CD4-positive, alpha-beta memory T cell (primary cell): Measurements from ENCODE around the gene C7orf57. TPM values are rescaled to one million over a fixed set of nuclear protein-coding genes. Genes with fewer than 3 reads are reported as not detected.

Source experiments
- CTCF ChIA-PET: fragments of 350-600 bp; sonication (Branson Sonifier 250); formaldehyde crosslinking; loops from one replicate; lab custom pipeline; 2021; ENCODE audit warnings: inconsistent platforms; ENCODE audit not compliant: partially characterized antibody; lab: Charles Lee
- POLR2A ChIA-PET: fragments of 350-600 bp; sonication (Branson Sonifier 250); formaldehyde crosslinking; loops from one replicate; lab custom pipeline; 2021; ENCODE audit not compliant: partially characterized antibody; lab: Charles Lee
- DNase-seq, 5 donors: peaks; one replicate each; pipeline versions ENCODE4 v3.0.0 to v3.0.0-alpha.2; 2020 to 2022; ENCODE audit warnings: mixed read lengths in 1 of 5
- H3K27ac ChIP-seq: one replicate; pipeline ENCODE4 v1.7.0; 2013; ENCODE audit warnings: low read depth, low read length
- H3K27me3 ChIP-seq: 2 replicates; pipeline ENCODE4 v1.7.0; 2013; ENCODE audit warnings: mild to moderate bottlenecking, low read length, moderate library complexity; ENCODE audit not compliant: insufficient read depth
- H3K36me3 ChIP-seq: 2 replicates; pipeline ENCODE4 v1.7.0; 2013; ENCODE audit warnings: mild to moderate bottlenecking, low read length, moderate library complexity; ENCODE audit not compliant: insufficient read depth
- H3K4me1 ChIP-seq: 2 replicates; pipeline ENCODE4 v1.7.0; 2013; ENCODE audit warnings: mild to moderate bottlenecking, low read length, moderate library complexity; ENCODE audit not compliant: insufficient read depth
- H3K4me3 ChIP-seq, 2 donors: one replicate each; pipeline ENCODE4 v1.7.0; 2013; ENCODE audit warnings: low read length in 2 of 2, mild to moderate bottlenecking in 1 of 2
- H3K9me3 ChIP-seq, 2 donors: one replicate each; pipeline ENCODE4 v1.7.0; 2013; ENCODE audit warnings: low read length in 2 of 2, control low read depth in 1 of 2; ENCODE audit not compliant: control insufficient read depth in 1 of 2
- H3K27ac Mint-ChIP-seq, 7 donors: one replicate each; pipeline ENCODE4 v1.8.0; 2020 to 2021; ENCODE audit warnings: mixed read lengths in 7 of 7, mild to moderate bottlenecking in 6 of 7, inconsistent platforms in 3 of 7, moderate library complexity in 3 of 7
- H3K27me3 Mint-ChIP-seq, 2 donors: one replicate each; pipeline ENCODE4 v1.8.0; 2020 to 2021; ENCODE audit warnings: mixed read lengths in 2 of 2
- H3K36me3 Mint-ChIP-seq, 2 donors: one replicate each; pipeline ENCODE4 v1.8.0; 2020 to 2021; ENCODE audit warnings: mixed read lengths in 2 of 2, inconsistent platforms in 1 of 2, mild to moderate bottlenecking in 1 of 2
- H3K4me1 Mint-ChIP-seq, 4 donors: one replicate each; pipeline ENCODE4 v1.8.0; 2020 to 2021; ENCODE audit warnings: mixed read lengths in 4 of 4, mild to moderate bottlenecking in 1 of 4
- H3K4me3 Mint-ChIP-seq, 8 donors: one replicate each; pipeline ENCODE4 v1.8.0; 2020 to 2021; ENCODE audit warnings: mixed read lengths in 8 of 8, mild to moderate bottlenecking in 7 of 8, moderate library complexity in 6 of 8, inconsistent platforms in 3 of 8
- H3K9me3 Mint-ChIP-seq, 8 donors: one replicate each; pipeline ENCODE4 v1.8.0; 2020 to 2021; ENCODE audit warnings: mixed read lengths in 8 of 8, mild to moderate bottlenecking in 5 of 8, inconsistent platforms in 3 of 8, moderate library complexity in 1 of 8
- intact Hi-C: fragments of 100-400 bp; cut with micrococcal nuclease; formaldehyde crosslinking; loops from one replicate; pipeline ENCODE4 v1.15.1; 2023
- polyA plus RNA-seq, 2 donors: library from polyadenylated mRNA; unstranded; fragments of 300-500 nt; fragmentation: Illumina TruSeq; gene quantifications; one replicate each; pipeline ENCODE4 v1.2.3, GENCODE V29; 2021
- total RNA-seq, 2 experiments: library from RNA; stranded (reverse); gene quantifications; one replicate each; pipeline ENCODE4 v1.2.3, GENCODE V29; 2021

Gene C7orf57
- total and polyA plus RNA-seq, 4 experiments from 2014 or later, result 0.16 to 0.22 TPM; not detected in 2

DNA sequence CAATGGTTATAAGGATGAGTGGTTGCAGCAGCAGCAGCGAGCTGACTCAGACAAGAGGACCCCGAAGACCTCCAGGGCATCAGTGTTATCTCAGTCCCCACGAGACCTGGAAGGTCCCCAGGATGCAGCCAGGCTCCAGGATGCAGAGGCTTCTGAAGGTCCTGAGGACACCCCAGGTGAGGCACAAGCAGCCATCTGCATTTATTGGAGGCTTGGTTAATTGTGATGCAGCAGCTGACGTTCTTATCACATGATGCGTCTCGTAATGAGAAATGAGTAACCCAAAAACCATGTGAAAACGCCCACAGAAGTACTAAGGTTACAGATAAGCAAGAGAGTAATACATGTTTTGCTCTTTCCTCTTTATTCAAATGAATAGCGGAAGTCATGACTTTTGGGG is 17.4 kb downstream of the C7orf57 start:
- H3K27me3 Mint-ChIP-seq, result no peaks in the 10 kb centered on the region
- CTCF ChIA-PET, result no interaction called here

GRCh38 chr7:48053736-48054135 is 18.4 kb downstream of the C7orf57 start:
- H3K4me1 ChIP-seq, result no peaks in the 10 kb centered on the region
- H3K4me1 Mint-ChIP-seq, result peaks cover 3 to 9% (median 6%) of the 10 kb centered on the region in 4 donors
- no peaks in the 10 kb centered on the region for H3K27me3 Mint-ChIP-seq
- no peak overlapping the region for H3K27ac ChIP-seq
- no peak overlapping the region for H3K4me3 ChIP-seq
- H3K9me3 Mint-ChIP-seq, result peaks cover 2 to 15% (median 3%) of the 10 kb centered on the region in 8 donors
- H3K4me3 Mint-ChIP-seq, result no peak overlapping the region
- H3K27me3 ChIP-seq, result no peaks in the 10 kb centered on the region
- H3K27ac Mint-ChIP-seq, result peak overlapping the region in 1 of 7 donors; percentile 27
- intact Hi-C loops, result no loop called here
- no peaks in the 10 kb centered on the region for H3K36me3 Mint-ChIP-seq
- ChIA-PET POLR2A (interaction anchor here (1.6 kb wide), 1 partner anchor 34 kb away, joined by 4 read pairs; no protein-coding TSS in a partner anchor), CTCF (no interaction called here)
- no peaks in the 10 kb centered on the region for H3K9me3 ChIP-seq
- no peaks in the 10 kb centered on the region for H3K36me3 ChIP-seq
- DNase-seq, result no peak

More for the DNA sequence above, 17.4 kb downstream of the C7orf57 start:
- Histone ChIP-seq H3K4me3 (no peak overlapping the region), H3K27me3 (no peaks in the 10 kb centered on the region), H3K36me3 (no peaks in the 10 kb centered on the region), H3K4me1 (no peaks in the 10 kb centered on the region), H3K27ac (no peak overlapping the region), H3K9me3 (no peaks in the 10 kb centered on the region)
- peak in 2 of 5 donors; percentile 11 to 19 for DNase-seq
- Mint-ChIP-seq H3K9me3 (peaks cover 2 to 10% (median 3%) of the 10 kb centered on the region in 8 donors), H3K27ac (peak overlapping the region in 1 of 7 donors; percentile 0), H3K4me3 (no peak overlapping the region), H3K36me3 (no peaks in the 10 kb centered on the region), H3K4me1 (peaks cover 3 to 9% (median 6%) of the 10 kb centered on the region in 4 donors)
- POLR2A ChIA-PET, result interaction anchor here (1.6 kb wide), 1 partner anchor 35 kb away, joined by 4 read pairs; no protein-coding TSS in a partner anchor
- intact Hi-C loops, result no loop called here

DNA sequence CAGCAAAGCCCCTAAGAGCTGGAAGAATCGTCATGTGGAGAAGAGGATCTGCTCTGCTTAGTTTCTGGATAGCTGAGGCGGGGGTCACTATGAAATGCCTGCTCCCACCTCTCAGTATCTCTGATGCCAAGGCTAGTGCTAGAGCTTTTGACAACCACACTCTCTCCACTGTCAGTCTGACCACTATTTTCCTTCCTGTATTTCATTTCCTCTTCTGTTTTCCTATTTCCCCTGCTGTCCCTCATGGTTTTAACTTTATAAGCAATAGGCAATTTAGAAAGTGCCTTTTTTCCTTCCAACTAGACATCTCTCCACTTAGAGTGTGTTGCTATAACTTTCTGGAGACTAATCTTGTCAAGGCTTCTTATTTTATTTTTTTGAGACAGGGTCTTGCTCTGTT is 23.6 kb downstream of the C7orf57 start:
- peaks cover 0 to 5% of the 10 kb centered on the region in 2 donors for H3K36me3 Mint-ChIP-seq
- H3K9me3 ChIP-seq, result no peaks in the 10 kb centered on the region
- no peak overlapping the region for H3K27ac ChIP-seq
- H3K36me3 ChIP-seq, result no peaks in the 10 kb centered on the region
- no peak overlapping the region for H3K4me3 Mint-ChIP-seq
- intact Hi-C loops, result no loop called here
- H3K27me3 Mint-ChIP-seq, result peaks cover 6 to 7% of the 10 kb centered on the region in 2 donors
- peak overlapping the region in 2 of 7 donors; percentile 27 to 30 for H3K27ac Mint-ChIP-seq
- H3K4me1 ChIP-seq, result no peaks in the 10 kb centered on the region
- H3K9me3 Mint-ChIP-seq, result peaks cover 3 to 24% (median 7%) of the 10 kb centered on the region in 8 donors
- H3K4me1 Mint-ChIP-seq, result peaks cover 0 to 7% (median 3%) of the 10 kb centered on the region in 4 donors
- no peak overlapping the region for H3K4me3 ChIP-seq
- no peaks in the 10 kb centered on the region for H3K27me3 ChIP-seq
- DNase-seq, result no peak
- ChIA-PET CTCF (interaction anchor here (1.1 to 1.3 kb wide), 2 partner anchors 52 to 67 kb away, joined by 3 to 4 read pairs; no protein-coding TSS in a partner anchor), POLR2A (no interaction called here)

DNA sequence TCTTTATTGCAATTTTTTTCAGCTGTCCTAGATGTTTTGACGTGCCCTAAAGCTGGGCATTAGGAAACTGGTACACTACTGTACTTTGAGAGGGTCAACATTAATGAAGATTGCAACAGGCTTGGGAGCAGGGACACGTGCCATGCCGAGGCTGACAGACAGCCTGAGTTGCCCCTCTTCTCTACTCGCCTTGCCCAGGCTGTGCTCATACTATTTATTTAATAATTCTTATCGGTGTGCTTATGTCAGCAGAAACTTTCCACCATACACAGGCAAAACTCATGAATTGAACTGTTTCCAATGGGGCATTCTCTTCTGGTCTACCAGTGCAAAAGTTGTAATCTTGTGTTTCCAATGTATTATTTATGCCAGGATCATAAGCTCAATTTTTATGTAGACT is 24.4 kb downstream of the C7orf57 start:
- H3K4me1 Mint-ChIP-seq, result peaks cover 0 to 7% (median 3%) of the 10 kb centered on the region in 4 donors
- ChIA-PET CTCF (interaction anchor here (1.3 kb wide), 1 partner anchor 51 kb away, joined by 4 read pairs; no protein-coding TSS in a partner anchor), POLR2A (no interaction called here)
- H3K36me3 ChIP-seq, result no peaks in the 10 kb centered on the region
- H3K4me3 Mint-ChIP-seq, result no peak overlapping the region
- H3K4me1 ChIP-seq, result no peaks in the 10 kb centered on the region
- H3K27ac Mint-ChIP-seq, result no peak overlapping the region
- H3K27me3 ChIP-seq, result no peaks in the 10 kb centered on the region
- no peak for DNase-seq
- H3K9me3 ChIP-seq, result no peaks in the 10 kb centered on the region
- H3K27me3 Mint-ChIP-seq, result peaks cover 6 to 7% of the 10 kb centered on the region in 2 donors
- H3K27ac ChIP-seq, result no peak overlapping the region
- peaks cover 0 to 9% of the 10 kb centered on the region in 2 donors for H3K36me3 Mint-ChIP-seq
- intact Hi-C loops, result no loop called here
- no peak overlapping the region for H3K4me3 ChIP-seq
- peaks cover 3 to 30% (median 8%) of the 10 kb centered on the region in 8 donors for H3K9me3 Mint-ChIP-seq

DNA sequence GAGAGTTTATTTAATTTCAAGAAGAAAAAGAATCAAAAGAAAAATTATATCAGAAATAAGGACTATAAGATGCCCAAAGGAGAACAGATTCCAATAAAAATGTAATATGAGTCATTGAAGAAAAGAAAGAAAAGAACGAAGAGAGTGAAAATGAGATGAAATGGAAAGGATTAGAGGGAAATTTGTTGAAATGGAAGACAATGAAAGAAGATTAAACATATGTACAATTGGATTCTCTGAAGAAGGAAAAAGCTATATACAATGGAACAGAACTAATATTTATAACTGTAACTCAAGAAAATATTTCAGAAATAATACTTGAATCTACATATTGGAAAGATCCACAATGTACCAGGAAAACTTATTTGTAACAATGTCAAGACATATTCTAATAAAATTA is 28.6 kb downstream of the C7orf57 start:
- CTCF ChIA-PET, result no interaction called here
- H3K9me3 Mint-ChIP-seq, result peaks cover 2 to 14% (median 6%) of the 10 kb centered on the region in 8 donors
- H3K27me3 Mint-ChIP-seq, result peaks cover 6 to 7% of the 10 kb centered on the region in 2 donors
- H3K4me1 Mint-ChIP-seq, result peaks cover 0 to 1% (median 0%) of the 10 kb centered on the region in 4 donors
- Histone ChIP-seq H3K4me3 (no peak overlapping the region), H3K4me1 (no peaks in the 10 kb centered on the region), H3K9me3 (no peaks in the 10 kb centered on the region), H3K36me3 (no peaks in the 10 kb centered on the region), H3K27me3 (no peaks in the 10 kb centered on the region), H3K27ac (no peak overlapping the region)
- POLR2A ChIA-PET, result no interaction called here
- DNase-seq, result no peak
- intact Hi-C loops, result no loop called here
- H3K4me3 Mint-ChIP-seq, result no peak overlapping the region
- H3K27ac Mint-ChIP-seq, result no peak overlapping the region
- H3K36me3 Mint-ChIP-seq, result peaks cover 0 to 12% of the 10 kb centered on the region in 2 donors

DNA sequence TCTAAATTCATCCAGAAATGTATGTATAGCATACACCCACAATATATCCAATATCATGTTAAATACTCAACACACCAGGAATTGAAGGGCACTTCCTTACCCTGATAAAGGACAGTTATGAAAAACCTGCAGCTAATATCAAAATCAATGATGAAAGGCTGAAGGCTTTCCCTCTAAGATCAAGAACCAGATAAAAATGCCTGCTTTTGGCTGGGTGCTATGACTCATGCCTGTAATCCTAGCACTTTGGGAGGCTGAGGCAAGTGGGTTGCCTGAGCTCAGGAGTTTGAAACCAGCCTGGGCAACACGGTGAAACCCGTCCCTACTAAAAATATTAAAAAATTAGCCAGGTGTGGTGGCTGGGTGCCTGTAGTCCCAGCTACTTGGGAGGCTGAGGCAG is 32.1 kb downstream of the C7orf57 start:
- POLR2A ChIA-PET, result no interaction called here
- peaks cover 0 to 15% of the 10 kb centered on the region in 2 donors for H3K36me3 Mint-ChIP-seq
- no peaks in the 10 kb centered on the region for H3K4me1 Mint-ChIP-seq
- intact Hi-C loops, result no loop called here
- H3K27me3 ChIP-seq, result no peaks in the 10 kb centered on the region
- H3K9me3 Mint-ChIP-seq, result peaks cover 3 to 19% (median 8%) of the 10 kb centered on the region in 8 donors
- no peak overlapping the region for H3K4me3 Mint-ChIP-seq
- H3K36me3 ChIP-seq, result no peaks in the 10 kb centered on the region
- no peaks in the 10 kb centered on the region for H3K9me3 ChIP-seq
- no peak overlapping the region for H3K27ac ChIP-seq
- no peak overlapping the region for H3K27ac Mint-ChIP-seq
- no peak for DNase-seq
- H3K4me1 ChIP-seq, result no peaks in the 10 kb centered on the region
- H3K4me3 ChIP-seq, result no peak overlapping the region
- CTCF ChIA-PET, result no interaction called here
- peaks cover 3 to 6% of the 10 kb centered on the region in 2 donors for H3K27me3 Mint-ChIP-seq

DNA sequence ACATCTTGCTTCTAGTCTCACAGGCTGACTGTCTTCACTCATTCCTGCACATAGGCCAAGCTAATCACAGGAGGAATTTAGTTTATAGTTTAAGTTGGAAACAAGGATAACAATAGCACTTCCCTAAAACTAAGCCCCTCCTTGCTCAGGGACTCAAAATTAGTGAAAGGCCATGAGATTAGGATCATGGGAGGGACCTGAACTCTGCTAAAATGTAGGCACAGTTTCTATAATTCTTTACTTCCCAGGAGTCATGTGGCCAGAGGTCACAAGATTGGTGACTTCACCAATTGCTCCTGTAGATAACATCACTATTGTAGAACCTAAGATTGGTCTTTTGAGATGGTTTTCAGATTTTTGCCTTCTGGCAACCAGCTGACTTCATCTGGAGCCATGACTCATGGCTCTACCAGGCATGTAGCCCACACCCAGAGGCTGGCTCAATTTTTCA is 38.9 kb downstream of the C7orf57 start:
- Histone ChIP-seq H3K36me3 (no peaks in the 10 kb centered on the region), H3K4me3 (no peak overlapping the region), H3K27me3 (no peaks in the 10 kb centered on the region), H3K4me1 (no peaks in the 10 kb centered on the region), H3K9me3 (no peaks in the 10 kb centered on the region), H3K27ac (no peak overlapping the region)
- intact Hi-C loops, result no loop called here
- Mint-ChIP-seq H3K4me1 (peaks cover 0 to 4% (median under 1%) of the 10 kb centered on the region in 4 donors), H3K4me3 (no peak overlapping the region), H3K9me3 (peaks cover 0 to 5% (median 2%) of the 10 kb centered on the region in 8 donors), H3K36me3 (peaks cover 0 to 3% of the 10 kb centered on the region in 2 donors), H3K27me3 (no peaks in the 10 kb centered on the region), H3K27ac (no peak overlapping the region)
- CTCF ChIA-PET, result no interaction called here
- POLR2A ChIA-PET, result no interaction called here
- DNase-seq, result no peak
